ENCODE measurements around the gene MICAL2. TPM values are rescaled to one million over a fixed set of nuclear protein-coding genes. Genes with fewer than 3 reads are reported as not detected.
A peak's percentile ranks its signal among the peaks of the same experiment; 100 is the strongest.

The MICAL2 gene
- total RNA-seq, 6 experiments from 2014 or later, result 17.0 to 50.7 (median 35.9) TPM

GRCh38 chr11:12288212-12288930 lies 178.0 kb downstream of the MICAL2 start:
- intact Hi-C loops (cut with DNase I), result loop anchor here in 1 of 2 donors (10.0 kb wide), 1 partner anchor 354 kb away; no protein-coding TSS in a partner anchor
- DNase-seq, result peak; percentile 73 to 76 (median 75)
- no peak for TF ChIP-seq POLR2A (IDR thresholded peaks at IDR 0.05)
- peak; percentile 56 to 89 (median 78) for TF ChIP-seq CTCF (IDR thresholded peaks at IDR 0.05)
- Histone ChIP-seq H3K27ac (no peak overlapping the region), H3K36me3 (no peaks in the 10 kb centered on the region), H3K4me3 (no peak overlapping the region), H3K27me3 (no peaks in the 10 kb centered on the region), H3K4me1 (no peaks in the 10 kb centered on the region), H3K9me3 (no peaks in the 10 kb centered on the region)
- peak; percentile 64 to 85 (median 74) for ATAC-seq
- 42% methylated on average over 3 of the region's 12 CpGs for WGBS (ENCODE audit: insufficient coverage, low coverage, low lambda C conversion rate, missing lambda C conversion rate)

GRCh38 chr11:12288931-12289666 lies 178.7 kb downstream of the MICAL2 start:
- no peak overlapping the region for H3K4me3 ChIP-seq
- intact Hi-C loops (cut with DNase I), result loop anchor here in 1 of 2 donors (10.0 kb wide), 1 partner anchor 354 kb away; no protein-coding TSS in a partner anchor
- no peak overlapping the region for H3K27ac ChIP-seq
- WGBS (ENCODE audit: insufficient coverage, low coverage, low lambda C conversion rate, missing lambda C conversion rate), result 90% methylated on average over 2 of the region's 14 CpGs
- H3K9me3 ChIP-seq, result no peaks in the 10 kb centered on the region
- H3K27me3 ChIP-seq, result no peaks in the 10 kb centered on the region
- no peaks in the 10 kb centered on the region for H3K4me1 ChIP-seq
- no peak for TF ChIP-seq POLR2A (IDR thresholded peaks at IDR 0.05)
- no peaks in the 10 kb centered on the region for H3K36me3 ChIP-seq
- no peak for ATAC-seq
- DNase-seq, result peak in 1 of 3 donors; percentile 36

GRCh38 chr11:12289667-12290476 lies 179.5 kb downstream of the MICAL2 start:
- H3K4me3 ChIP-seq, result no peak overlapping the region
- H3K4me1 ChIP-seq, result no peaks in the 10 kb centered on the region
- no peaks in the 10 kb centered on the region for H3K36me3 ChIP-seq
- H3K9me3 ChIP-seq, result no peaks in the 10 kb centered on the region
- TF ChIP-seq POLR2A (IDR thresholded peaks at IDR 0.05) (no peak), CTCF (IDR thresholded peaks at IDR 0.05) (no peak)
- H3K27ac ChIP-seq, result no peak overlapping the region
- no peak for ATAC-seq
- no peaks in the 10 kb centered on the region for H3K27me3 ChIP-seq
- DNase-seq, result peak in 1 of 3 donors; percentile 23
- intact Hi-C loops (cut with DNase I), result loop anchor here in 1 of 2 donors (10.0 kb wide), 1 partner anchor 355 kb away; no protein-coding TSS in a partner anchor
- 89% methylated on average over 6 of the region's 7 CpGs for WGBS (ENCODE audit: insufficient coverage, low coverage, low lambda C conversion rate, missing lambda C conversion rate)

GRCh38 chr11:12290477-12290922 lies 180.1 kb downstream of the MICAL2 start:
- H3K4me3 ChIP-seq, result no peak overlapping the region
- no peak for TF ChIP-seq CTCF (IDR thresholded peaks at IDR 0.05)
- TF ChIP-seq POLR2A (IDR thresholded peaks at IDR 0.05), result no peak
- intact Hi-C loops (cut with DNase I), result no loop called here
- H3K4me1 ChIP-seq, result no peaks in the 10 kb centered on the region
- DNase-seq (peak in 1 of 3 donors; percentile 17), ATAC-seq (no peak)
- no peaks in the 10 kb centered on the region for H3K9me3 ChIP-seq
- H3K27ac ChIP-seq, result no peak overlapping the region
- no peaks in the 10 kb centered on the region for H3K36me3 ChIP-seq
- WGBS (ENCODE audit: insufficient coverage, low coverage, low lambda C conversion rate, missing lambda C conversion rate), result 88% methylated on average over 10 of the region's 14 CpGs
- H3K27me3 ChIP-seq, result no peaks in the 10 kb centered on the region
